DMS79 treated with DMSO at 0.1 percent for 48 hours (cell line): ENCODE measurements around the gene CDK5.
"Not testable (repeated sequence)": the region's sequence is repeated elsewhere in the genome, so short reads cannot be mapped to it uniquely, and the experiment has no call there.

Experiments used
- DNase-seq: peaks from one replicate; lab custom pipeline; 2025; lab: John Stamatoyannopoulos, UW

Gene CDK5

GRCh38 chr7:151033864-151034249, 23.8 kb downstream of the CDK5 start:
- DNase-seq: no peak

GRCh38 chr7:151032936-151033863, 24.5 kb downstream of the CDK5 start:
- no peak for DNase-seq

GRCh38 chr7:151031011-151031410, 26.7 kb downstream of the CDK5 start:
- no peak for DNase-seq

GRCh38 chr7:151028948-151029501, 28.7 kb downstream of the CDK5 start:
- no peak for DNase-seq

- DNase-seq: peak; percentile 95
Measured at GRCh38 chr7:151028131-151028947, 29.4 kb downstream of the CDK5 start, which contains the start of gene ABCB8. Gene ABCB8 (plus strand): TSS chr7:151028450. CDS start chr7:151028516, 66 bp downstream.

- DNase-seq: not testable (repeated sequence)
Measured at GRCh38 chr7:151027728-151028130, 30.0 kb downstream of the CDK5 start.

GRCh38 chr7:151026771-151027727, 30.6 kb downstream of the CDK5 start:
- DNase-seq: not testable (repeated sequence)

- DNase-seq: no peak
Measured at GRCh38 chr7:151025924-151026671, 31.6 kb downstream of the CDK5 start.

- DNase-seq: no peak
Measured at GRCh38 chr7:151024435-151025056, 33.2 kb downstream of the CDK5 start, which contains the start of gene ATG9B. Gene ATG9B (minus strand): TSS chr7:151024494. CDS start chr7:151024423, 71 bp downstream.

GRCh38 chr7:151023232-151023631, 34.5 kb downstream of the CDK5 start:
- DNase-seq: no peak

GRCh38 chr7:151020231-151020630, 37.5 kb downstream of the CDK5 start:
- DNase-seq: no peak

- DNase-seq: no peak
Measured at GRCh38 chr7:151019130-151019447, 38.6 kb downstream of the CDK5 start.

- DNase-seq: no peak
Measured at GRCh38 chr7:151018421-151019129, 39.1 kb downstream of the CDK5 start.

- peak; percentile 48 for DNase-seq
Measured at GRCh38 chr7:151017953-151018420, 39.7 kb downstream of the CDK5 start.

- no peak for DNase-seq
Measured at GRCh38 chr7:151017370-151017952, 40.2 kb downstream of the CDK5 start.

- DNase-seq: no peak
Measured at GRCh38 chr7:151016942-151017341, 40.8 kb downstream of the CDK5 start.

- no peak for DNase-seq
Measured at GRCh38 chr7:151016505-151016904, 41.2 kb downstream of the CDK5 start.

GRCh38 chr7:151015967-151016366, 41.7 kb downstream of the CDK5 start:
- DNase-seq: no peak

- no peak for DNase-seq
Measured at GRCh38 chr7:151014950-151015349, 42.7 kb downstream of the CDK5 start.
